ENCODE results near the gene MRPS18A. TPM values are rescaled to one million over a fixed set of nuclear protein-coding genes. Genes with fewer than 3 reads are reported as not detected.

Gene MRPS18A
- total and polyA plus RNA-seq, 2 of the 8 experiments (the other 6 are each of a cell fraction or from before 2014, with no cell fraction given) = 48.3 to 121 TPM

DNA sequence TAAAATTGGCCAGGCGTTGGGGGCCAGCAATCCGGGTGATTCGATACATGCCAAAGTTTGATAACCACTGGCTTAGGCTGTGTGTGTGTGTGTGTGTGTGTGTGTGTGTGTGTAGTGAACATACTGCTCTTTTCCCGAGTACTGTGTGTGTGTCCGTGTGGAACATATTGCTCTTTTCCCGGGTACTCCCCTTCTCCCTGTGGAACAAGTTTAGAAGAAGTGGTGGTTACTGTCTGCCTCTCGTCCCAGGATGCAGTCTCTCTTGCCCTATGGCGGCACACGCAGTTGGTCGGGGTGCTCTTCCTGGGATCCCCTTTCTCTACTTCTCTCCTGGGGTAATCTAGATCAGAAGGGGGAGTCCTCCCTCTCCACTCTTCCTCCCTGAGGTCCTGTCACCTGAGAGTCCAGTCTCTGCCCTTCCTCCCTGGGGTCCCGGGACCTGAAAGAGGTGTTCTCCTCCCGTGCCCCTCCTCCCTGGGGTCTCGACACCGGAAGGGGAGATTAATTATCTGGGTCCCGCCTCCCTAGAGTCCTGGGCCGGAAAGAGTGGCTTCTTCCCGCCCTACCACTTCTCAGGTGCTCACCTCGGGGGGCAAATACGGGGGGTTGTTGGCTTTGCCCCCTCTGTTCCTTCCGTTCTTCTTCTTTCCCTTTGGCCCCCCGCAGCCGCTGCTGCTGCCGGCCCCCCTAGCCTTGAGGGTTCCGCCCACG, 59.0 kb downstream of the MRPS18A start:
- no peak overlapping the region; the same call in 1 of the 2 replicates for H3K18ac ChIP-seq (ENCODE audit: extremely low read depth, low read length)
- H3K14ac ChIP-seq (ENCODE audit: insufficient read length) = no peak overlapping the region
- 14% methylated on average over 19 of the region's 25 CpGs; no CpG with 5 or more reads in 1 of the 2 experiments for WGBS, 2 experiments (ENCODE audit: extremely low coverage in 1 of 2, insufficient coverage in 1 of 2, insufficient read length in 1 of 2, insufficient replicate concordance in 2 of 2, low coverage in 1 of 2, low lambda C conversion rate in 2 of 2, missing lambda C conversion rate in 1 of 2)
- peak overlapping the region; percentile 62 for H3K56ac ChIP-seq (replicated peaks; ENCODE audit: insufficient read length, low read depth, low read length)
- H4K91ac ChIP-seq (replicated peaks; ENCODE audit: insufficient read length, low read length) = no peak overlapping the region
- no peak overlapping the region for H2AFZ ChIP-seq (ENCODE audit: low read length)
- H2BK20ac ChIP-seq (ENCODE audit: low read length) = no peak overlapping the region
- no peaks in the 10 kb centered on the region for H3K9me3 ChIP-seq (ENCODE audit: insufficient read depth in 2 of 2, low read depth in 1 of 2, low read length in 1 of 2)
- no peak for FAIRE-seq
- no peak overlapping the region for H2BK15ac ChIP-seq (ENCODE audit: low read length)
- ChIA-PET POLR2A (ENCODE audit: partially characterized antibody) (interaction anchor here (0.6 to 4.7 kb wide), 28 partner anchors 7 to 628 kb away, joined by 3 to 79 read pairs (median 6); partner anchors contain the start of genes HSP90AB1, MAD2L1BP, MRPS18A and POLH), CTCF (ENCODE audit: partially characterized antibody) (interaction anchor here (0.7 to 2.1 kb wide), 3 partner anchors 19 to 40 kb away, joined by 3 to 5 read pairs (median 3); no protein-coding TSS in a partner anchor)
- peaks cover 0 to 18% of the 10 kb centered on the region in 2 experiments; a peak in 2 of 4 replicates for H3K79me2 ChIP-seq (ENCODE audit: control insufficient read depth in 1 of 2, insufficient read depth in 2 of 2, low read length in 2 of 2)
- peak overlapping the region; percentile 59 to 85 (median 78) for H3K4me3 ChIP-seq (ENCODE audit: extremely low read depth in 1 of 4, insufficient read depth in 2 of 4, low read depth in 3 of 4, low read length in 4 of 4)
- H3K4me2 ChIP-seq (ENCODE audit: insufficient read depth in 1 of 2, low read depth in 2 of 2, low read length in 2 of 2) = peak overlapping the region; percentile 84
- no peak overlapping the region for H2BK120ac ChIP-seq (replicated peaks; ENCODE audit: low read depth, low read length)
- no peak overlapping the region for H2AK5ac ChIP-seq (ENCODE audit: low read depth, low read length)
- H4K8ac ChIP-seq (ENCODE audit: extremely low read depth, insufficient read depth, low read length) = peak overlapping the region; percentile 68
- H3K27ac ChIP-seq (ENCODE audit: low read depth, low read length) = peak overlapping the region; percentile 73
- H3K4ac ChIP-seq (replicated peaks; ENCODE audit: insufficient read length, low read depth, low read length) = no peak overlapping the region
- peak overlapping the region; percentile 66 to 71 (median 68) for H3K9ac ChIP-seq (replicated peaks in 1 of 4; ENCODE audit: extremely low read depth in 1 of 4, low read depth in 3 of 4, low read length in 3 of 4)
- H4K20me1 ChIP-seq (replicated peaks in 1 of 2; ENCODE audit: control insufficient read depth in 1 of 2, insufficient read depth in 2 of 2, low read length in 2 of 2) = peaks cover 0 to 7% of the 10 kb centered on the region in 2 experiments
- H3K36me3 ChIP-seq (ENCODE audit: control insufficient read depth in 2 of 4, insufficient read depth in 4 of 4, low read length in 3 of 4) = peaks cover 19 to 31% (median 26%) of the 10 kb centered on the region in 4 experiments
- H3K27me3 ChIP-seq (replicated peaks in 1 of 4; ENCODE audit: control insufficient read depth in 3 of 4, extremely low read depth in 1 of 4, insufficient read depth in 3 of 4, low read length in 3 of 4) = no peaks in the 10 kb centered on the region
- H2BK5ac ChIP-seq (ENCODE audit: low read depth, low read length) = peak overlapping the region; percentile 60; the same call in 1 of the 2 replicates
- H3K23me2 ChIP-seq (ENCODE audit: low read depth, low read length) = peaks cover 9% of the 10 kb centered on the region
- peak overlapping the region; percentile 84; the same call in 1 of the 2 replicates for H2BK12ac ChIP-seq (ENCODE audit: low read depth, low read length)
- peaks cover 8% of the 10 kb centered on the region for H3K79me1 ChIP-seq (ENCODE audit: low read depth, low read length)
- peak; percentile 21 to 74 for DNase-seq (ENCODE audit: low read depth in 1 of 2, low spot score in 2 of 2)
- TF ChIP-seq CBX5 (IDR thresholded peaks at IDR 0.05; ENCODE audit: low read depth, low read length) (no peak), SIN3A (conservative IDR thresholded peaks at IDR 0.05 in 1 of 2, IDR thresholded peaks at IDR 0.05 in 1 of 2; ENCODE audit: low read depth in 1 of 2, low read length in 2 of 2) (0 out of 4 replicates have a peak, but pooled peaks of 1 of the 2 experiments have one; percentile 45), SAP30 (IDR thresholded peaks at IDR 0.05; ENCODE audit: insufficient read depth, insufficient replicate concordance, low read length) (peak; percentile 82), PHF8 (conservative IDR thresholded peaks at IDR 0.05; ENCODE audit: low read depth, low read length) (peak; percentile 72), KDM4A (IDR thresholded peaks at IDR 0.05; ENCODE audit: low read depth, low read length, severe bottlenecking) (peak; percentile 27), TAF7 (optimal IDR thresholded peaks at IDR 0.05; ENCODE audit: borderline replicate concordance, low read depth, low read length) (peak; percentile 31)
- TF ChIP-seq, protein P1, sequence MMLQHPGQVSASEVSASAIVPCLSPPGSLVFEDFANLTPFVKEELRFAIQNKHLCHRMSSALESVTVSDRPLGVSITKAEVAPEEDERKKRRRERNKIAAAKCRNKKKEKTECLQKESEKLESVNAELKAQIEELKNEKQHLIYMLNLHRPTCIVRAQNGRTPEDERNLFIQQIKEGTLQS (IDR thresholded peaks at IDR 0.05; ENCODE audit: insufficient read depth, low read depth, low read length) = no peak
- no peak overlapping the region for H3K23ac ChIP-seq (ENCODE audit: insufficient read length)
- peaks cover 0 to 4% (median 0%) of the 10 kb centered on the region in 4 experiments; a peak in 3 of 7 replicates for H3K4me1 ChIP-seq (replicated peaks in 1 of 4; ENCODE audit: control insufficient read depth in 3 of 4, insufficient read depth in 4 of 4, low read length in 3 of 4)
- H4K5ac ChIP-seq (ENCODE audit: insufficient read length, low read depth, low read length) = peak overlapping the region; percentile 69

All from H1 (cell line).